ENCODE results near the gene CA10.

DNA sequence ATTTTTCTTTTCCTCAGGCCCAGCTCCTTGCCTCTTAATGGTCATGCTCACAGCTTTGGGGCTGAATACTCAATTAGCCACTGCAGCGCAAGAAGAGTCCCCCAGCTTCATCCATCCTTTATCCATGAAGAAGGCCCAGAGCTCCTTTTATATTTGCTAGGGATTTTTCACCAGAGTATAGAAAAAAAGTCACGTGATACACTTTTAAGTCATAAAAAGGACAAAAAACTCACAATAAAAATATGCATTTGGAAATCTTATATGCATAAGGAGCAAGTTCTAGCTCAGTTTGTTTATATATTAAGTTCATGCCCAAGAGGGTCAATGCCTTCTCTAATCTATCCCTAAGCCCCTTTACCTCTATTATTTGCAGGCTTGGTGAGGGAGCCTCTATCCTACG is 254.1 kb downstream of the CA10 start:
- TF ChIP-seq, protein P1, sequence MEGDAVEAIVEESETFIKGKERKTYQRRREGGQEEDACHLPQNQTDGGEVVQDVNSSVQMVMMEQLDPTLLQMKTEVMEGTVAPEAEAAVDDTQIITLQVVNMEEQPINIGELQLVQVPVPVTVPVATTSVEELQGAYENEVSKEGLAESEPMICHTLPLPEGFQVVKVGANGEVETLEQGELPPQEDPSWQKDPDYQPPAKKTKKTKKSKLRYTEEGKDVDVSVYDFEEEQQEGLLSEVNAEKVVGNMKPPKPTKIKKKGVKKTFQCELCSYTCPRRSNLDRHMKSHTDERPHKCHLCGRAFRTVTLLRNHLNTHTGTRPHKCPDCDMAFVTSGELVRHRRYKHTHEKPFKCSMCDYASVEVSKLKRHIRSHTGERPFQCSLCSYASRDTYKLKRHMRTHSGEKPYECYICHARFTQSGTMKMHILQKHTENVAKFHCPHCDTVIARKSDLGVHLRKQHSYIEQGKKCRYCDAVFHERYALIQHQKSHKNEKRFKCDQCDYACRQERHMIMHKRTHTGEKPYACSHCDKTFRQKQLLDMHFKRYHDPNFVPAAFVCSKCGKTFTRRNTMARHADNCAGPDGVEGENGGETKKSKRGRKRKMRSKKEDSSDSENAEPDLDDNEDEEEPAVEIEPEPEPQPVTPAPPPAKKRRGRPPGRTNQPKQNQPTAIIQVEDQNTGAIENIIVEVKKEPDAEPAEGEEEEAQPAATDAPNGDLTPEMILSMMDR (IDR thresholded peaks at IDR 0.05; ENCODE audit: extremely low read depth in 1 of 2, insufficient read depth in 1 of 2, low read depth in 1 of 2, low read length in 2 of 2) = no peak
- TF ChIP-seq POLR2A (IDR thresholded peaks at IDR 0.05; ENCODE audit: low read depth, low read length) (no peak), JUN (IDR thresholded peaks at IDR 0.05; ENCODE audit: borderline replicate concordance, insufficient read depth, insufficient read length, low read depth) (no peak), POLR2AphosphoS5 (IDR thresholded peaks at IDR 0.05; ENCODE audit: insufficient read depth, low read depth, low read length) (no peak), EZH2 (IDR thresholded peaks at IDR 0.05; ENCODE audit: borderline replicate concordance, low read depth, low read length, severe bottlenecking) (no peak), MYC (IDR thresholded peaks at IDR 0.05; ENCODE audit: low read depth, low read length) (no peak), FOS (IDR thresholded peaks at IDR 0.05; ENCODE audit: borderline replicate concordance, insufficient read depth, low read length) (no peak), GATA2 (IDR thresholded peaks at IDR 0.05; ENCODE audit: insufficient read depth, insufficient read length, low read depth, low read length) (no peak)
- TF ChIP-seq, protein P2, sequence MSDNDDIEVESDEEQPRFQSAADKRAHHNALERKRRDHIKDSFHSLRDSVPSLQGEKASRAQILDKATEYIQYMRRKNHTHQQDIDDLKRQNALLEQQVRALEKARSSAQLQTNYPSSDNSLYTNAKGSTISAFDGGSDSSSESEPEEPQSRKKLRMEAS (IDR thresholded peaks at IDR 0.05; ENCODE audit: insufficient read depth, insufficient read length) = no peak
